ENCODE measurements around the gene DDX24.

Gene DDX24

DNA sequence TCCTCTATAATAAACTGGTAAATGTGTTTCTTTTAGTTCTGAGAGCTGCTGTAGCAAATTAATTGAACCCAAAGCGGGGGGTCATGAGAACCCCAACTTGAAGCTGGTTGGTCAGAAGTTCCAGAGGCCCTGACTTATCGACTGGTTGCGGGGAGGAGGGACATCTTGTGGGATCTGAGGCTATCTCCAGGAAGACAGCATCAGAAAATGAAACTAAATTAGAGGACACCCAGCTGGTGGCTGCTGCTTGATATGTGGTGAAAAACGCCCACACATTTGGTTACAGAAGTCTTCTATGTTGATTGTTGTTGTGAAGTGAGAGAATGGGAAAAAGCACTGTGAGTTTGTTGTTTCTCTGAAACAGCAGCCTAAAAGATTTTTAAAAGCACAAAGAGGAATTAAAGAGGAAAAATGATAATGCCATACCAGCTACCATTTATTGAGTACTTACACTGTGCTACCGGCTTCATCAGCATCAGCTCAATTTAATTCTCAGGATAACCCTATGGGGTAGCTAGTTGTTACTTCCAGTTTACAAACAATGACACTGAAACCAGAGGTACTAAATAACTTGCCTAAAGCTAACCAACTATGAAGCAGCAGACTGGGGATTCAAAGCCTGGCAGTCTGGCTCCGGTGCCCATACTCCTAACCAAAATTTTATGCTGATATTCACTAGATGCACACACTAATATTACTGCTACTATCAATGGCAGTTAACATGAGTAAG is 24.3 kb downstream of the DDX24 start:
- no peaks in the 10 kb centered on the region for H3K27me3 Mint-ChIP-seq
- H3K4me1 Mint-ChIP-seq, result peaks cover 15 to 19% of the 10 kb centered on the region in 2 donors
- peaks cover 41 to 75% of the 10 kb centered on the region in 2 donors for H3K36me3 Mint-ChIP-seq
- peak overlapping the region; percentile 28 for H3K27ac Mint-ChIP-seq
- no peak overlapping the region for H3K4me3 Mint-ChIP-seq
- no peaks in the 10 kb centered on the region for H3K9me3 Mint-ChIP-seq
- ATAC-seq (replicated peaks), result peak in 1 of 2 donors; percentile 55
- no peak for DNase-seq

DNA sequence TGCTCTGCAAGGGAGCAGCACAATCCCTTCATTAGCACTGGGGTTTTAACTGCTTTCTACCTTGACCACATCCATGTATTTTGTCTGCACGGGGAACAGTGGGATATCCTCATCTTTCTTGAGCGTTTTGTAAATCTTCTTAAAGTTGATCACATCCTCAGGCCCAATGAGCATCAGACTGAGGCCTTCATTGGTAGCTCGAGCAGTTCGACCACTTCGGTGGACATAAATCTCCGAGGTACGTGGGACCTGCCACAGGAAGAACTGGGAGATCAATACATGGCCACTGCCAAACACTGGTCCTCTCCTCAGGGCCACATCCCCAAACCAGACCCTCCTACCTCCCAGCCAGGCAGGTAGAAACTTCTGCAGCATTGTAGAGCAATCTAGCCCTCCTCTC is 26.1 kb downstream of the DDX24 start:
- no peak overlapping the region for H3K27ac Mint-ChIP-seq
- H3K36me3 Mint-ChIP-seq, result peaks cover 44 to 77% of the 10 kb centered on the region in 2 donors
- ATAC-seq (replicated peaks) (no peak), DNase-seq (no peak)
- H3K4me3 Mint-ChIP-seq, result no peak overlapping the region
- H3K4me1 Mint-ChIP-seq, result peaks cover 11 to 19% of the 10 kb centered on the region in 2 donors
- H3K9me3 Mint-ChIP-seq, result no peaks in the 10 kb centered on the region
- no peaks in the 10 kb centered on the region for H3K27me3 Mint-ChIP-seq

DNA sequence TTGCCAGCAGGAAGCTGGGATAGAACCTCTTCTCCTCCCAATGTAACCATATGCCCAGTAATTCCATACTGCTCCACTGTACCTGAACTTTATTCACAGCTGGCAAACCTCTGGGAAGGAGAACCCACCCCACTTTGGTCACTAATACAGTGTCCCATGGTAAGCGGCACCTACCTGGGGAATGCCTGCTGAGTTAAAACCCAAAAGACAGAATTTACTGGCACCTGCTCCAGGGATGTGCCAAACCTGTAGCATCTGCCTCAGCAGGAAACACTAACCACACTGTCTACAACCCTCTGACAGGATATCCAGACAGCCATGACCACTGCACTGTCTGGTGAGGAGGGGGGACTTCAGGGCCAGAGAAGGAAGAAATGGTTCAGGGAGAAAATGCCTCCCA is 26.6 kb downstream of the DDX24 start:
- H3K4me1 Mint-ChIP-seq, result peaks cover 11 to 19% of the 10 kb centered on the region in 2 donors
- no peaks in the 10 kb centered on the region for H3K9me3 Mint-ChIP-seq
- peaks cover 48 to 80% of the 10 kb centered on the region in 2 donors for H3K36me3 Mint-ChIP-seq
- no peak overlapping the region for H3K4me3 Mint-ChIP-seq
- H3K27ac Mint-ChIP-seq, result peak overlapping the region; percentile 75
- ATAC-seq (replicated peaks), result no peak
- H3K27me3 Mint-ChIP-seq, result no peaks in the 10 kb centered on the region
- no peak for DNase-seq

DNA sequence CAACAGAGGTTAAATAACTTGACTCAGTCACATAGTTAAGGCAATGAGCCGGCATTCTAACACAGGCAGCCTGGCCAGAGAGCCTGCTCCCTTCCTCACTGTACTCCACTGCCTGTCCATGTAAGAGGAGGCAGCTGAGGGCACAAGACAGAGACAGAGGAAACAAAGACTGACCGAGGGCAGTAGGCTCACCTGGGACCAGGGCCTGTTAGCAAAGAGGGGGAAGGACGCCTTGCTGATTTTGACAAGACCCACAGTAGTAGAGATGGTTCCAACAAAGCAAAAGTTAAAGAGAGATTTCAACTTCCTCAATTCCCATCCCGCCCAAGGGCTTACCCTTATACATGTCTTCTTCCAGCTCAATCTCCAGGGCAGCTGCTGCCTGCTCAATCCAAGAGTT is 28.3 kb downstream of the DDX24 start:
- Mint-ChIP-seq H3K36me3 (peaks cover 50 to 78% of the 10 kb centered on the region in 2 donors), H3K9me3 (no peaks in the 10 kb centered on the region), H3K27ac (peak overlapping the region; percentile 75), H3K4me3 (no peak overlapping the region), H3K4me1 (peaks cover 7 to 13% of the 10 kb centered on the region in 2 donors), H3K27me3 (no peaks in the 10 kb centered on the region)
- ATAC-seq (replicated peaks) (no peak), DNase-seq (no peak)

DNA sequence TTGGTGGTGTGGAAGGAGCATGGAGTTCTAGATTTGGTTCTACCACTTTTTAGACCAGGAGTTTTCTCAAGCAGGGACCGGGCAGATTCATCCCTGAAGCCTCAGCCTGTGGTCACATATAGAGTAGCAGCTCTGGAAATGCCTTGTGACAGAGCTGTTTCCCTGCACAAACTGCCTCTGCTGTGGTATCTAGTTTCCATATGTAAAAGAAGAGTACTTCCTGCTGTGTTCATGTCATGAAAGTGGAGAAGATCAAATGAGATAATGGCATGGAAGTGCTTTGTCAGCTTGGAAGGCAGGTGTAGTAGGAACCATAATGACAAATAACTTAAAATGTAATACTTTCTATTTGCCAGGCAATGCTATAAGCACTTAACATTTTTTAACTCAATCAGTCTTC is 28.8 kb downstream of the DDX24 start:
- H3K27ac Mint-ChIP-seq, result no peak overlapping the region
- H3K36me3 Mint-ChIP-seq, result peaks cover 49 to 79% of the 10 kb centered on the region in 2 donors
- no peaks in the 10 kb centered on the region for H3K9me3 Mint-ChIP-seq
- no peaks in the 10 kb centered on the region for H3K27me3 Mint-ChIP-seq
- DNase-seq (no peak), ATAC-seq (replicated peaks) (no peak)
- peaks cover 6 to 9% of the 10 kb centered on the region in 2 donors for H3K4me1 Mint-ChIP-seq
- no peak overlapping the region for H3K4me3 Mint-ChIP-seq

- Mint-ChIP-seq H3K4me1 (peaks cover 4 to 5% of the 10 kb centered on the region in 2 donors), H3K4me3 (no peak overlapping the region), H3K27me3 (no peaks in the 10 kb centered on the region), H3K36me3 (peaks cover 47 to 77% of the 10 kb centered on the region in 2 donors), H3K27ac (no peak overlapping the region), H3K9me3 (no peaks in the 10 kb centered on the region)
- ATAC-seq (replicated peaks) (no peak), DNase-seq (no peak)
These were observed 29.2 kb downstream of the DDX24 start for GRCh38 chr14:94051779-94052178.

DNA sequence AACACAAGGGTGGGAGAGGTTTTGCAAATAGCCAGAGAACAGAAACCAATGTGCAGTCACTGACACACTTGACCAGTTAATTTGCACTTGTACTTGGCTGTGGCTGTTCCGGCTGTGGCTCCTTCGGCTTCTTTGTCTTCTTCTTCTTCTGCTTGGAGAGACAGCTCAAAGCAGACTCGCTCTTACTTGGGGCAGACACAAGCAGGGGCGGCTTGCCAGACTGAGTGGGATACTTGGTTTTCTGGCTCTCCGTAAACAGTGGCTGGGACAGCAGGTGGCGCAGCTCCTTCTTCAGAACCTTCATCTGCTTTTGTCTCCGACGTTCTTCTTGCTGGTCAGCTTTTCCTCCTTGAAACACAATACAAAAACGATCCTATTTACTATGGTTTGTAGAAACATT is 29.9 kb downstream of the DDX24 start:
- H3K4me1 Mint-ChIP-seq, result no peaks in the 10 kb centered on the region
- peak overlapping the region; percentile 65 for H3K27ac Mint-ChIP-seq
- no peak for DNase-seq
- no peak for ATAC-seq (replicated peaks)
- H3K4me3 Mint-ChIP-seq, result no peak overlapping the region
- no peaks in the 10 kb centered on the region for H3K27me3 Mint-ChIP-seq
- no peaks in the 10 kb centered on the region for H3K9me3 Mint-ChIP-seq
- peaks cover 46 to 71% of the 10 kb centered on the region in 2 donors for H3K36me3 Mint-ChIP-seq

DNA sequence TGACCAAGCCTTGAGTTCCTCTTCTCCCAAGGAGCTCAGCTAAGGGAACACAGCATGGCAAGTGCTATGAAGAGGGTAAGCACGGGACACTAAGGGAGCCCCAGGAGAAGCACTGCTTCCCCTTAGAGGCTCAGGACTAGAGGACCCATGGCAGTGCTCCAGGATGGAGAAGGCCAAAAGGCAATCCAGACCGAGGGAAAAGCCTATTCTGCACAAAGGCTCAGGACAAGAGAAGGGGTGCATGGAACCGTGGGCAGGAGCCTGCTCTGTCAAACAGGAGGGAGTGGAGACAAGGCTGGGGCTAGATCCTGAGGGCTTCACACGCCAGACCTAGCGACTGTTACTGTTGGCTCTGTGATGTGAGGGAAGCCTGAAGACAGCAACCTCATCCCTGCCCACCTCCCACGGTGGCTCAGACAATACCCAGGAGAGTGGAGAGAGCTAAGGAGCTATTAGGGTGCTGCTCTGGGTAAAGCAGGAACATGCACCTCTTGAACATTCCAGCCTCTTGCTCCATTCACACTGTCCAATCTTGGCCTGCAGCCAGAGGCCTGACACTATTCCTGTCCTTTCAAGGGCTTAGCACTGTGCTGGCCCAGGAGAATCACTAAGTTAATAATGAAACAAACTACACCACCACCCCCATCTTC is 30.6 kb downstream of the DDX24 start:
- Mint-ChIP-seq H3K4me3 (no peak overlapping the region), H3K36me3 (peaks cover 49 to 67% of the 10 kb centered on the region in 2 donors), H3K27ac (no peak overlapping the region), H3K4me1 (no peaks in the 10 kb centered on the region), H3K27me3 (no peaks in the 10 kb centered on the region), H3K9me3 (no peaks in the 10 kb centered on the region)
- DNase-seq, result no peak
- no peak for ATAC-seq (replicated peaks)

- no peak for ATAC-seq (replicated peaks)
- Mint-ChIP-seq H3K9me3 (no peaks in the 10 kb centered on the region), H3K4me3 (no peak overlapping the region), H3K4me1 (no peaks in the 10 kb centered on the region), H3K36me3 (peaks cover 52 to 66% of the 10 kb centered on the region in 2 donors), H3K27ac (no peak overlapping the region), H3K27me3 (no peaks in the 10 kb centered on the region)
- DNase-seq, result no peak
These were observed 31.4 kb downstream of the DDX24 start for GRCh38 chr14:94049625-94050023.

- Mint-ChIP-seq H3K4me1 (no peaks in the 10 kb centered on the region), H3K9me3 (no peaks in the 10 kb centered on the region), H3K27me3 (no peaks in the 10 kb centered on the region), H3K4me3 (no peak overlapping the region), H3K36me3 (peaks cover 49 to 61% of the 10 kb centered on the region in 2 donors), H3K27ac (peak overlapping the region; percentile 31)
- DNase-seq (no peak), ATAC-seq (replicated peaks) (no peak)
These were observed 32.0 kb downstream of the DDX24 start for GRCh38 chr14:94048691-94049624.

- no peak overlapping the region for H3K4me3 Mint-ChIP-seq
- no peak for DNase-seq
- ATAC-seq (replicated peaks), result no peak
- H3K27ac Mint-ChIP-seq, result peak overlapping the region; percentile 51
- no peaks in the 10 kb centered on the region for H3K27me3 Mint-ChIP-seq
- H3K36me3 Mint-ChIP-seq, result peaks cover 49 to 57% of the 10 kb centered on the region in 2 donors
- no peaks in the 10 kb centered on the region for H3K4me1 Mint-ChIP-seq
- no peaks in the 10 kb centered on the region for H3K9me3 Mint-ChIP-seq
These were observed 33.4 kb downstream of the DDX24 start for GRCh38 chr14:94047581-94047980.

GRCh38 chr14:94046696-94047250 is 34.2 kb downstream of the DDX24 start:
- no peaks in the 10 kb centered on the region for H3K27me3 Mint-ChIP-seq
- no peaks in the 10 kb centered on the region for H3K9me3 Mint-ChIP-seq
- no peak for ATAC-seq (replicated peaks)
- DNase-seq, result no peak
- no peak overlapping the region for H3K4me3 Mint-ChIP-seq
- no peaks in the 10 kb centered on the region for H3K4me1 Mint-ChIP-seq
- no peak overlapping the region for H3K27ac Mint-ChIP-seq
- H3K36me3 Mint-ChIP-seq, result peaks cover 44 to 49% of the 10 kb centered on the region in 2 donors

GRCh38 chr14:94045563-94046345 is 35.2 kb downstream of the DDX24 start:
- ATAC-seq (replicated peaks) (no peak), DNase-seq (no peak)
- no peak overlapping the region for H3K4me3 Mint-ChIP-seq
- H3K27me3 Mint-ChIP-seq, result no peaks in the 10 kb centered on the region
- H3K4me1 Mint-ChIP-seq, result no peaks in the 10 kb centered on the region
- peak overlapping the region; percentile 81 for H3K27ac Mint-ChIP-seq
- H3K36me3 Mint-ChIP-seq, result peaks cover 35 to 38% of the 10 kb centered on the region in 2 donors
- no peaks in the 10 kb centered on the region for H3K9me3 Mint-ChIP-seq

All from stimulated activated naive B cell treated with anti-CD40 and anti-IgM and Interleukin-4, amounts not matched to agents 10 μg/mL and 1 μg/mL and 100 μg/mL, for 72 hours (primary cell).